ENCODE measurements around the gene PYGO2. TPM values are rescaled to one million over a fixed set of nuclear protein-coding genes. Genes with fewer than 3 reads are reported as not detected.
A peak's percentile ranks its signal among the peaks of the same experiment; 100 is the strongest.

The PYGO2 gene
- total RNA-seq, 2 experiments from 2014 or later: 44.3 to 47.3 TPM

- TF ChIP-seq EZH2phosphoT487 (IDR thresholded peaks at IDR 0.05; ENCODE audit: borderline replicate concordance, low read depth, low read length) (no peak), CTCF (conservative IDR thresholded peaks at IDR 0.05; ENCODE audit: low read length) (peak; percentile 69)
- H3K9me2 ChIP-seq (ENCODE audit: insufficient read depth, low read length): no peaks in the 10 kb centered on the region
- peaks cover 5% of the 10 kb centered on the region; the same call in 1 of the 2 replicates for H3K36me3 ChIP-seq (ENCODE audit: insufficient read depth, low read length)
- peaks cover 6% of the 10 kb centered on the region; the same call in 1 of the 2 replicates for H3K79me2 ChIP-seq (ENCODE audit: insufficient read depth, low read depth, low read length)
- H3K9me3 ChIP-seq (ENCODE audit: low read length): no peaks in the 10 kb centered on the region
- H3K4me1 ChIP-seq (ENCODE audit: insufficient read depth, low read length, poor library complexity, severe bottlenecking): peaks cover 53% of the 10 kb centered on the region
- no TSS peak for BruUV-seq (replicated peaks)
- H3K27ac ChIP-seq (ENCODE audit: low read depth, low read length, poor library complexity, severe bottlenecking): peak overlapping the region; percentile 92
- H3K4me3 ChIP-seq (ENCODE audit: low read depth, low read length, poor library complexity, severe bottlenecking): peak overlapping the region; percentile 71
- no peaks in the 10 kb centered on the region for H4K20me1 ChIP-seq (ENCODE audit: insufficient read depth, low read length)
- POLR2A ChIA-PET: interaction anchor here (0.6 to 1.5 kb wide), 2 partner anchors 15 to 18 kb away, joined by 3 to 4 read pairs; partner anchors contain the start of gene FLAD1
- CTCF ChIA-PET (ENCODE audit: unreplicated experiment): interaction anchor here (0.6 to 1.1 kb wide), 4 partner anchors 10 to 63 kb away, joined by 4 to 11 read pairs (median 6); no protein-coding TSS in a partner anchor
- peak overlapping the region; percentile 79 for H3K4me2 ChIP-seq (ENCODE audit: low read length)
- DNase-seq (ENCODE audit: low spot score): no peak
- H2AFZ ChIP-seq (ENCODE audit: low read length): no peak overlapping the region
- intact Hi-C loops (cut with micrococcal nuclease; ENCODE audit: unreplicated experiment): no loop called here
Observed at GRCh38 chr1:154998201-154998780, 36.7 kb upstream of the PYGO2 start.

DNA sequence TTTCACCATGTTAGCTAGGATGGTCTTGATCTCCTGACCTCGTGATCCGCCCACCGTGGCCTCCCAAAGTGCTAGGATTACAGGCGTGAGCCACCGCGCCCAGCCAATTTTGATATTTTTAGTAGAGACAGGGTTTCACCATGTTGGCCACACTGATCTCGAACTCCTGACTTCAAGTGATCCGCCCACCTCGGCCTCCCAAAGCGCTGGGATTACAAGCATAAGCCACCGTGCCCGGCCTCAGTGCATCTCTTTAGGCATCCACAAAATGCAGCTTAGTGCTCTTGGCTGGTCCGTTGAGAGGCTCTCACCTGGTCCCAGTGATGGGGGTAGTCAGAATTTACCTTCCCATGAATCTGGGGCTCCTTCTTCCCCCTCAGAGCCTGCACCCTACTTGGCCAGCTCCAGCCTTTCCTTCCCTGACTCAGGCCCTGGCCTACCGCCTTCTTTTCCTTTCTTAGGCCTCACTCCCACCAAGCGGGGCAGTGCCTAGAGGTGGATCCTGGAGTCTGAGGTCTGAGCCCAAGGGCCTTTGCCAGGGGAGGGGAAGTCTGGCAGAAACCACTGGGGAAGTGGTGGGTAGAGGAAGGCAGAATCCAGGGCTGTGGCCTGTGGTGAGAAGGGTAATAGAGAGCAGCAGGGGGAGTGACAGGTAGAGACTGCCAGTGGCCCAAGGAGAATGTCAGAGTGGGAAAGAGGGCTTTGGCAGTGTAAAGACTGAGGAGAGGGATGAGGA, 35.6 kb upstream of the PYGO2 start:
- DNase-seq (ENCODE audit: low spot score): no peak
- no peak overlapping the region for H3K4me3 ChIP-seq (ENCODE audit: low read depth, low read length, poor library complexity, severe bottlenecking)
- no peaks in the 10 kb centered on the region for H4K20me1 ChIP-seq (ENCODE audit: insufficient read depth, low read length)
- TF ChIP-seq EZH2phosphoT487 (IDR thresholded peaks at IDR 0.05; ENCODE audit: borderline replicate concordance, low read depth, low read length) (no peak), CTCF (conservative IDR thresholded peaks at IDR 0.05; ENCODE audit: low read length) (no peak)
- H3K9me3 ChIP-seq (ENCODE audit: low read length): no peaks in the 10 kb centered on the region
- CTCF ChIA-PET (ENCODE audit: unreplicated experiment): no interaction called here
- no peak overlapping the region for H2AFZ ChIP-seq (ENCODE audit: low read length)
- H3K79me2 ChIP-seq (ENCODE audit: insufficient read depth, low read depth, low read length): no peaks in the 10 kb centered on the region
- no peak overlapping the region for H3K27ac ChIP-seq (ENCODE audit: low read depth, low read length, poor library complexity, severe bottlenecking)
- intact Hi-C loops (cut with micrococcal nuclease; ENCODE audit: unreplicated experiment): no loop called here
- no TSS peak for BruUV-seq (replicated peaks)
- H3K4me1 ChIP-seq (ENCODE audit: insufficient read depth, low read length, poor library complexity, severe bottlenecking): peaks cover 53% of the 10 kb centered on the region
- peaks cover 8% of the 10 kb centered on the region; the same call in 1 of the 2 replicates for H3K36me3 ChIP-seq (ENCODE audit: insufficient read depth, low read length)
- no peak overlapping the region for H3K4me2 ChIP-seq (ENCODE audit: low read length)
- POLR2A ChIA-PET: interaction anchor here (0.6 to 0.7 kb wide), 2 partner anchors 86 to 1172 kb away, joined by 3 read pairs; no protein-coding TSS in a partner anchor
- H3K9me2 ChIP-seq (ENCODE audit: insufficient read depth, low read length): no peaks in the 10 kb centered on the region
